Activated B cell treated with CpG ODN at 0.5 μM for 24 hours (primary cell): ENCODE results near the gene CYP39A1. TPM values are rescaled to one million over a fixed set of nuclear protein-coding genes. Genes with fewer than 3 reads are reported as not detected.
"Not testable (repeated sequence)": the region's sequence is repeated elsewhere in the genome, so short reads cannot be mapped to it uniquely, and the experiment has no call there.

ENCODE experiments used
- ATAC-seq: fragments of 200-7000 bp; cut with Tn5 transposase; one replicate; pipeline ENCODE4 v1.10.0; 2021; ENCODE audit warnings: low read depth, mild to moderate bottlenecking, moderate library complexity
- CTCF ChIA-PET: fragments of 350-600 bp; sonication (Branson Sonifier 250); formaldehyde crosslinking; loops from one replicate; lab custom pipeline; 2021; ENCODE audit warnings: antibody characterized with exemption; lab: Charles Lee
- POLR2A ChIA-PET: fragments of 350-600 bp; sonication (Branson Sonifier 250); formaldehyde crosslinking; loops from one replicate; lab custom pipeline; 2021; ENCODE audit warnings: antibody characterized with exemption; lab: Charles Lee
- DNase-seq: peaks from one replicate; pipeline ENCODE4 v3.0.0; 2022
- H3K27ac Mint-ChIP-seq: one replicate; pipeline ENCODE4 v1.8.0; 2020; ENCODE audit warnings: mixed read lengths
- H3K27me3 Mint-ChIP-seq: one replicate; pipeline ENCODE4 v1.8.0; 2021; ENCODE audit warnings: mixed read lengths
- H3K36me3 Mint-ChIP-seq: one replicate; pipeline ENCODE4 v1.8.0; 2021; ENCODE audit warnings: low read depth, mixed read lengths
- H3K4me1 Mint-ChIP-seq: one replicate; pipeline ENCODE4 v1.8.0; 2021; ENCODE audit warnings: mixed read lengths
- H3K4me3 Mint-ChIP-seq: one replicate; pipeline ENCODE4 v1.8.0; 2020; ENCODE audit warnings: mild to moderate bottlenecking, mixed read lengths
- H3K9me3 Mint-ChIP-seq: one replicate; pipeline ENCODE4 v1.8.0; 2020; ENCODE audit warnings: mixed read lengths
- intact Hi-C: fragments of 100-400 bp; cut with micrococcal nuclease; formaldehyde crosslinking; loops from one replicate; pipeline ENCODE4 v1.15.1; 2024
- total RNA-seq: library from RNA; stranded (reverse); gene quantifications from 2 replicates; pipeline ENCODE4 v1.2.3, GENCODE V29; 2022
- TF ChIP-seq, protein P1 (sequence below): fragments of 200-600 bp; IDR thresholded peaks from one replicate; pipeline ENCODE4 v1.8.0; 2022; ENCODE audit warnings: antibody characterized with exemption, mild to moderate bottlenecking

CYP39A1 gene
- total RNA-seq, 1 donor from 2014 or later = not detected

GRCh38 chr6:46651006-46651405 is 1.6 kb downstream of the CYP39A1 start:
- CTCF ChIA-PET = no interaction called here
- peaks cover 13% of the 10 kb centered on the region for H3K4me1 Mint-ChIP-seq
- no peaks in the 10 kb centered on the region for H3K36me3 Mint-ChIP-seq
- no peak overlapping the region for H3K27ac Mint-ChIP-seq
- TF ChIP-seq, protein P1, sequence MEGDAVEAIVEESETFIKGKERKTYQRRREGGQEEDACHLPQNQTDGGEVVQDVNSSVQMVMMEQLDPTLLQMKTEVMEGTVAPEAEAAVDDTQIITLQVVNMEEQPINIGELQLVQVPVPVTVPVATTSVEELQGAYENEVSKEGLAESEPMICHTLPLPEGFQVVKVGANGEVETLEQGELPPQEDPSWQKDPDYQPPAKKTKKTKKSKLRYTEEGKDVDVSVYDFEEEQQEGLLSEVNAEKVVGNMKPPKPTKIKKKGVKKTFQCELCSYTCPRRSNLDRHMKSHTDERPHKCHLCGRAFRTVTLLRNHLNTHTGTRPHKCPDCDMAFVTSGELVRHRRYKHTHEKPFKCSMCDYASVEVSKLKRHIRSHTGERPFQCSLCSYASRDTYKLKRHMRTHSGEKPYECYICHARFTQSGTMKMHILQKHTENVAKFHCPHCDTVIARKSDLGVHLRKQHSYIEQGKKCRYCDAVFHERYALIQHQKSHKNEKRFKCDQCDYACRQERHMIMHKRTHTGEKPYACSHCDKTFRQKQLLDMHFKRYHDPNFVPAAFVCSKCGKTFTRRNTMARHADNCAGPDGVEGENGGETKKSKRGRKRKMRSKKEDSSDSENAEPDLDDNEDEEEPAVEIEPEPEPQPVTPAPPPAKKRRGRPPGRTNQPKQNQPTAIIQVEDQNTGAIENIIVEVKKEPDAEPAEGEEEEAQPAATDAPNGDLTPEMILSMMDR = no peak
- ATAC-seq (no peak), DNase-seq (no peak)
- intact Hi-C loops = loop anchor here (5.0 kb wide), 1 partner anchor 524 kb away; the partner anchor contains the start of gene ENPP4
- POLR2A ChIA-PET = no interaction called here
- H3K4me3 Mint-ChIP-seq = no peak overlapping the region
- no peaks in the 10 kb centered on the region for H3K9me3 Mint-ChIP-seq
- peaks cover 43% of the 10 kb centered on the region for H3K27me3 Mint-ChIP-seq

GRCh38 chr6:46648869-46649492 is 3.6 kb downstream of the CYP39A1 start:
- CTCF ChIA-PET = no interaction called here

DNA sequence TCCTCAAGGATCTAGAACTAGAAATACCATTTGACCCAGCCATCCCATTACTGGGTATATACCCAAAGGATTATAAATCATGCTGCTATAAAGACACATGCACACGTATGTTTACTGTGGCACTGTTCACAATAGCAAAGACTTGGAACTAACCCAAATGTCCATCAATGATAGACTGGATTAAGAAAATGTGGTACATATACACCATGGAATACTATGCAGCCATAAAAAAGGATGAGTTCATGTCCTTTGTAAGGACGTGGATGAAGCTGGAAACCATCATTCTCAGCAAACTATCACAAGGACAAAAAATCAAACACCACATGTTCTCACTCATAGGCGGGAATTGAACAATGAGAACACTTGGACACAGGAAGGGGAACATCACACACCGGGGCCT is 4.5 kb downstream of the CYP39A1 start:
- CTCF ChIA-PET, H3K36me3 Mint-ChIP-seq, H3K27ac Mint-ChIP-seq, ATAC-seq, H3K4me1 Mint-ChIP-seq, POLR2A ChIA-PET, DNase-seq, H3K9me3 Mint-ChIP-seq, H3K4me3 Mint-ChIP-seq, intact Hi-C loops: not testable (repeated sequence)
- H3K27me3 Mint-ChIP-seq = peaks cover 27% of the 10 kb centered on the region

More at GRCh38 chr6:46648869-46649492, 3.6 kb downstream of the CYP39A1 start:
- intact Hi-C loops = no loop called here
- H3K4me3 Mint-ChIP-seq = no peak overlapping the region
- H3K27ac Mint-ChIP-seq = no peak overlapping the region
- DNase-seq = no peak
- TF ChIP-seq, protein P1 = no peak
- peaks cover 13% of the 10 kb centered on the region for H3K4me1 Mint-ChIP-seq
- H3K9me3 Mint-ChIP-seq = peaks cover 4% of the 10 kb centered on the region
- no peak for ATAC-seq
- H3K36me3 Mint-ChIP-seq = no peaks in the 10 kb centered on the region
- POLR2A ChIA-PET = no interaction called here
- peaks cover 32% of the 10 kb centered on the region for H3K27me3 Mint-ChIP-seq

DNA sequence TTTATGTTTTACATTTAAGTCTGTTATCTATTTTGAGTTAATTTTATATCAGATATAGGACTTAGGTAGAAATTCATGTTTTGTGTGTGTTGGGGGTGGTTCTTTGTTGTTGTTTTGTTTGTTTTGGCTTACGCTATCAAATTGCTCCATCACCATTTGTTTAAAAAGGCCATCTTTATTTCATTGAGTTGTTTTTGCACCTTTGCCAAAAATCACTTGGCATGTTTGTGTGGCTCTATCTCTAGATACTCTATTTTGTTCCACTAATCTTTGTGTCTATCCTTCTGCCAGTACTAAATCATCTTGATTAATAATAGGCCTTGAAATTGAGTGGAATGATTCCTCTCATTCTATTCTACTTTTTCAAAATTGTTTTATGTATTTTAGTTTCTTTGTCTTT is 7.4 kb downstream of the CYP39A1 start:
- Mint-ChIP-seq H3K36me3 (no peaks in the 10 kb centered on the region), H3K9me3 (peaks cover 4% of the 10 kb centered on the region), H3K4me1 (no peaks in the 10 kb centered on the region), H3K27ac (no peak overlapping the region), H3K4me3 (no peak overlapping the region), H3K27me3 (peaks cover 24% of the 10 kb centered on the region)
- ChIA-PET POLR2A (no interaction called here), CTCF (no interaction called here)
- DNase-seq (no peak), ATAC-seq (no peak)
- TF ChIP-seq, protein P1 = no peak
- intact Hi-C loops = no loop called here

GRCh38 chr6:46642928-46643751 is 9.5 kb downstream of the CYP39A1 start:
- ATAC-seq (no peak), DNase-seq (no peak)
- Mint-ChIP-seq H3K36me3 (no peaks in the 10 kb centered on the region), H3K27me3 (peaks cover 23% of the 10 kb centered on the region), H3K27ac (no peak overlapping the region), H3K9me3 (peaks cover 4% of the 10 kb centered on the region), H3K4me3 (no peak overlapping the region), H3K4me1 (peaks cover under 1% of the 10 kb centered on the region)
- TF ChIP-seq, protein P1 = no peak
- ChIA-PET POLR2A (no interaction called here), CTCF (no interaction called here)
- intact Hi-C loops = no loop called here
